ENCODE data around the gene BBS12.
A peak's percentile ranks its signal among the peaks of the same experiment; 100 is the strongest.

BBS12 gene

DNA sequence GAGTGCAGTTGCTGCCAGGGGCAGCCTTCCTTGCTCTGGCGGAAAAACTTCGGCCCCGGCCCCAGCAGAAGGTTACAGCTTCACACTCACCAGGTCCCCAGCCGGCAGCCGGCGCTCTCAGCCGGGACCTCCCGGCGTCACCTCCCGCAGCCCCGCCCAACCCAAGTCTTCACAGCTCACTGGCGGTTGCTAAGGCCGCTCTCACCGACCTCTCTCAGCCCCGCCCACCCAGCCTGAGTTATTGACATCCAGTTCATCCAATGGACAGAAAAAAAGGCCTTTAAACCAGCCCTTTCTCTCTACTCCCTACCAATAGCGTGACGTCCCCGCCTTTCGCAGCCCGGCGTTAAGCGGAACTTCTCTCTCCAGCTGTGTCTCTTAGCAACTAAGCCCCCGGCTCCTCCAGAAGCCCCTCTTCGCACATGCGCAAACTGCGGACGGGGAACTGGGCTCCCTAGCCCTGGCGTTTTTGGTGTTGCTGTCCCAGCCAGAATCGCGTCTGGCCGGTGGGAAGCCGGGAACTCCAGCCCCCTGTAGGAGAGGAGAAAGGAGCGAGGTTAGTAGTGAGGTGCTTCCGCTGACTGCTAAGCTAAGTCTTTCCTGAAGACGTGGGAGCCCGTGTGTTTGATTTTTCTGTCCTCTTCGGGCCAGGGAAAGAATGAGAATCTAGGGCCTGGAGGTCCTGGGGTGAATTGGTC is at the start of gene BBS12:
BBS12 (plus strand) TSS at position 376 of the 698 bp plus-strand sequence. CDS start 9,189 bp downstream, outside the sequence.
- Mint-ChIP-seq H3K9me3 (no peaks in the 10 kb centered on the region), H3K4me1 (ENCODE audit: low read depth) (peaks cover 22% of the 10 kb centered on the region), H3K27ac (peak within 1 kb of the TSS; percentile 96), H3K27me3 (no peaks in the 10 kb centered on the region), H3K36me3 (ENCODE audit: low read depth) (peaks cover 10% of the 10 kb centered on the region), H3K4me3 (peak within 1 kb of the TSS; percentile 96)
- intact Hi-C loops (cut with micrococcal nuclease): loop anchor here (1.0 kb wide), 1 partner anchor 191 kb away; a partner anchor contains a TSS

- intact Hi-C loops (cut with micrococcal nuclease): no loop called here
- Mint-ChIP-seq H3K4me1 (ENCODE audit: low read depth) (no peaks in the 10 kb centered on the region), H3K27ac (no peak overlapping the region), H3K27me3 (no peaks in the 10 kb centered on the region), H3K4me3 (no peak overlapping the region), H3K9me3 (peaks cover 25% of the 10 kb centered on the region), H3K36me3 (ENCODE audit: low read depth) (no peaks in the 10 kb centered on the region)
Measured at GRCh38 chr4:122686691-122687090, 45.8 kb upstream of the BBS12 start.

DNA sequence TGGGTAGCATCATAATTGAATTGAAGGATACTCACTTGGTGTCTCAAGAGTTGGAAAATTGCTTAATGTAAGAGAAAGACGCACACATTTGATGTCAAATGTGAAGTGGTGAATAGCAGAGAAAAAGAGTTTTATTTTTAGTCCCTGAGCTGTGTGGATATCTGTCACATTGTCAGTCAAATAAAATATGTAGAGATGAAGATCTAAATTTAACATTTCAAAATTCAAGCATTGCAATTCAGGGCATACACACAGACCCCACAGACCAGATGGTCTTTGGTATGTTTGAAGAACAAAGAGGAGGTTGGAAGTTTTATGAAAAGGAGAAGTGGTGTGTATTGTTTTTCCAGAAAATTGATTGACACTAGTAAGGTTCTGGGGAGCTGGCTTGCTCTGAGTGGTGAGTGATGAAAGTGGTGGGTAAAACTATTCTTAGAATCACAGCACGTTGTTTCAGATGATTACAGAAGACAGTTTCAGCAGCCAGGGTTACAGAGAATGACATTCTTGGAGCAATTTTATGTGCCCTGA is 44.9 kb upstream of the BBS12 start:
- Mint-ChIP-seq H3K27ac (no peak overlapping the region), H3K9me3 (peaks cover 16% of the 10 kb centered on the region), H3K36me3 (ENCODE audit: low read depth) (no peaks in the 10 kb centered on the region), H3K27me3 (no peaks in the 10 kb centered on the region), H3K4me3 (no peak overlapping the region), H3K4me1 (ENCODE audit: low read depth) (no peaks in the 10 kb centered on the region)
- intact Hi-C loops (cut with micrococcal nuclease): no loop called here

DNA sequence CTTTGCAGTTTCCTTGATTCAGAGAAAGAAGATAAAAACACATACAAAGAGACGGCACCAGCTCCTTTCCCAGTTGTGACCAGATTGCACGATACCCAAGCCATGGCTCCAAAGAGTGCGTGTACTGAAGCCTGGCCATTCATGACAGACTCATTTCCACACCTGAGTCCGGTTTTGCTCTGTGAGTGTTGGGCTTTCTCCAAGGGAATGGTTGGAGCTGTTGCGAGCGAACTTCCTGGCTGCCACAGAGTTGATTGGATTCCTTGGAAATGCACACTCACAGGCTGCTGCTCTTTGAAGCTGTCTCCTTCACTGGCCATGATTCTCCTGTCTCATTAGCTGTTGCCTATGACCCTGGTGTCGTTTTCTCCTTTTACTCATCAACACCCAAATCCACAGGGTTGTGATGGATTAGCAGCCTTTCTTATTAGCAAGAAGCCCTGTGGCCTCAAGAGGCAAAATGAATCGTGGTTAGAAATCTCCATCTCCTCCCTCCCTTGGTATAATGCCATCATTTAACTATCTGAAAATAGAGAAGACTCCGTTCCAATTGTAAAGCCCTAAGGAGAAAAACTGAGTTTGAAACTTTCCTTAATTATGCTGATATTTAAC is 43.9 kb upstream of the BBS12 start:
- no peak overlapping the region for H3K27ac Mint-ChIP-seq
- no peaks in the 10 kb centered on the region for H3K4me1 Mint-ChIP-seq (ENCODE audit: low read depth)
- no peak overlapping the region for H3K4me3 Mint-ChIP-seq
- peaks cover 5% of the 10 kb centered on the region for H3K9me3 Mint-ChIP-seq
- no peaks in the 10 kb centered on the region for H3K36me3 Mint-ChIP-seq (ENCODE audit: low read depth)
- no peaks in the 10 kb centered on the region for H3K27me3 Mint-ChIP-seq
- intact Hi-C loops (cut with micrococcal nuclease): no loop called here

DNA sequence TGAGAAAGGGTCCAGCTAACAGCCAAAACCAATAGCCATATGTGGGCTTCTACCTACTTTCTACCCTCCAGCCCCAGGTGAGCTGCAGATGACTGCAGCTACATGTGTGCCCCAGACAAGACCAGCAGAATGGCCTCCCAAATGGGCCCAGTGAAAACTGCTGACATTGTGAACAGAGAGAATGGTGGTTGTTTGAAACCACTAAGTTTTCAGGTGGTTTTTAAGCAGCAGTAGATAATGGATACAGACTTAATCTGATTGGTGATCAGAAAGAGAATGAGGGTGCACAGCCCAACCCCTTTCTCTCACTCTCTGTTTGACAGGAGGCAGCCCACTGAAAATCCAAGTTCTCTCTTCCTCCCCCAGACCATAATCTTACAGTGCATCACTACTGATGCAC is 42.5 kb upstream of the BBS12 start:
- no peaks in the 10 kb centered on the region for H3K36me3 Mint-ChIP-seq (ENCODE audit: low read depth)
- no peak overlapping the region for H3K27ac Mint-ChIP-seq
- H3K27me3 Mint-ChIP-seq: no peaks in the 10 kb centered on the region
- no peaks in the 10 kb centered on the region for H3K4me1 Mint-ChIP-seq (ENCODE audit: low read depth)
- intact Hi-C loops (cut with micrococcal nuclease): no loop called here
- H3K4me3 Mint-ChIP-seq: no peak overlapping the region
- no peaks in the 10 kb centered on the region for H3K9me3 Mint-ChIP-seq

GRCh38 chr4:122691988-122692387 is 40.5 kb upstream of the BBS12 start:
- intact Hi-C loops (cut with micrococcal nuclease): no loop called here
- no peak overlapping the region for H3K27ac Mint-ChIP-seq
- H3K27me3 Mint-ChIP-seq: peaks cover 2% of the 10 kb centered on the region
- no peaks in the 10 kb centered on the region for H3K36me3 Mint-ChIP-seq (ENCODE audit: low read depth)
- H3K4me1 Mint-ChIP-seq (ENCODE audit: low read depth): no peaks in the 10 kb centered on the region
- no peak overlapping the region for H3K4me3 Mint-ChIP-seq
- H3K9me3 Mint-ChIP-seq: no peaks in the 10 kb centered on the region

DNA sequence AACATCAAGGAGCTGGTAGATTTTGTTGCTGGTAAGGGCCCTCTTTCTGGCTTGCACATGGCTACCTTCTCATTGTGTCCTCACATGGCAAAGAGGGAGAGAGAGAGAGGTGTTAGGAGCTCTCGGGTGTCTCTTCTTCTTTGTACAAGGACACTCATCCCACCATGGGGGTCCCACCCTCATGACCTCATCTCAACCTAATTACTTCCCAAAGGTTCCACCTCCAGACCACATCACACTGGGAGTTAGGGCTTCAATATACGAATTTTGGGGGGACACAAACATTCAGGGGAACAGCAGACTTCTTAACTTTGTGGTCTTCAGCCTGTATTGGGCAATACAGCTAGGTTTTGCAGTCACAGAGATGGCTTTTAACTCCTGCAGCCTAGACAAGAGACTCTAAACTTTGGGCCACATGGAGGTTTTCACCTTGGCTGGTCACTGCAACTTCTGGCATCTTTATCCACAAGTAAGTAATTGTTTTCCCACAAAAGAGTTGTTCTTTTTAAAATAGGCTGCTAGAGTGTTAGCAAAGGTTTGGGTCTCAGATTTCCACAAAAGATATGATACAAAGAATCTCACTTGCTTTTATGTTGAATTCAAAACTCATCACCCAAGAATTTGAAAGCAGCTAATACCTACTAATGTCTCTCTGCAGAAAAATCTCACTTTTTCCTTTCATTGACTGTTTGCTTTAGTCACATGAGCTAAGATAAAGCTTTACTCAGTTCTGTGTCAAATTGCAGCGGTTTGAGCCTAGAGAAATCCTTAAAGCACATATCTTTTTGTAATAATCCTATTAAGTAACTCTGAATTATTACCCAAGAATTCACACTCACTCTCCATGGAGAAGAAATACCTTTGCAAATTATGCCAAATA is 39.6 kb upstream of the BBS12 start:
- Mint-ChIP-seq H3K4me1 (ENCODE audit: low read depth) (no peaks in the 10 kb centered on the region), H3K9me3 (no peaks in the 10 kb centered on the region), H3K4me3 (no peak overlapping the region), H3K36me3 (ENCODE audit: low read depth) (no peaks in the 10 kb centered on the region), H3K27ac (no peak overlapping the region), H3K27me3 (peaks cover 2% of the 10 kb centered on the region)
- intact Hi-C loops (cut with micrococcal nuclease): no loop called here

DNA sequence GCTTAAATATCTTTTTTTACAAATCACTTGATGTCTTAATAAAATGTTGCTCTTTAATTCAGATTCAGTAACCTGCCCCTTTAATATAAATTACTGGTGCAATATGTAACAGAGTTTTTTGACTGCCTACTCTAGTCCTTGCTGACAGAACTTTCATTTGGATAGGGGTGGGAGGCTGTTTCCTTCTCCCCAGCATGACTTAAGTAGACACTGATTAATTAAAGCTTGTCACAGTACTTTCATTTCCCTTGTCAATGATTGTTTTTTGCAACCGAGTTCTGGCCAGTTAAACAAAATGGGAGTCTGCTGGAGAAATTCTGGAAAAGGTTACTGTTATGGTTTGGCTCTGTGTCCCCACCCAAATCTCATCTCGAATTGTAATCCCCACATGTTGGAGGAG is 37.3 kb upstream of the BBS12 start:
- Mint-ChIP-seq H3K27me3 (peaks cover 2% of the 10 kb centered on the region), H3K36me3 (ENCODE audit: low read depth) (no peaks in the 10 kb centered on the region), H3K4me3 (no peak overlapping the region), H3K9me3 (no peaks in the 10 kb centered on the region), H3K27ac (no peak overlapping the region), H3K4me1 (ENCODE audit: low read depth) (no peaks in the 10 kb centered on the region)
- intact Hi-C loops (cut with micrococcal nuclease): no loop called here

DNA sequence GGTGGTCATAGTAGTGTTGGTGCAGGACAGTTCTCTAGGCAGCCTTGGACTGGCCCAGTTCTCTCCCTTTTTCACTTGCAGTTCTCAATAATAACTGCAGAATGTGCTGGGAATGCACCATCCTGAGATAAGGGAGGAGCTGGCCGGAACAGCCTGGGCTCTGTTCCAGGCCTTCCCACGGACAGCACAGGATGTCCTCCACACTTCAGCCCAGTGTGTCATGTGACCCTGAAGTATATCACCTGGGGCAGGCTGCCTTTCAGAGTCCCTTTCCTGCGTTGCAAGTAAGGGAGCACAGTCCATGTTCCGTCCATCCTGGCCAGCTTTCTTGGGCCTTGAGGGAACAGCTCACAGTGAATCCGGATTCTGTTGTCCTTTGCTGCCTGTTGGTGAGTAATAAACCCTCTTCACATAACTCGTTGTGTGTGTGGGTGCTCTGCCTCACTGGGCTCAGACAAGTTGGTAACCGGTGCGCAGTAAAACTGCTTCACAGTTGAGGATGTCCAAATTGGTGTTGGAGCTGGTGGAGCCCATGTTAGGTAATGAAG is 32.3 kb upstream of the BBS12 start:
- Mint-ChIP-seq H3K36me3 (ENCODE audit: low read depth) (no peaks in the 10 kb centered on the region), H3K4me1 (ENCODE audit: low read depth) (no peaks in the 10 kb centered on the region), H3K4me3 (no peak overlapping the region), H3K9me3 (no peaks in the 10 kb centered on the region), H3K27ac (no peak overlapping the region), H3K27me3 (peaks cover 2% of the 10 kb centered on the region)
- intact Hi-C loops (cut with micrococcal nuclease): no loop called here

DNA sequence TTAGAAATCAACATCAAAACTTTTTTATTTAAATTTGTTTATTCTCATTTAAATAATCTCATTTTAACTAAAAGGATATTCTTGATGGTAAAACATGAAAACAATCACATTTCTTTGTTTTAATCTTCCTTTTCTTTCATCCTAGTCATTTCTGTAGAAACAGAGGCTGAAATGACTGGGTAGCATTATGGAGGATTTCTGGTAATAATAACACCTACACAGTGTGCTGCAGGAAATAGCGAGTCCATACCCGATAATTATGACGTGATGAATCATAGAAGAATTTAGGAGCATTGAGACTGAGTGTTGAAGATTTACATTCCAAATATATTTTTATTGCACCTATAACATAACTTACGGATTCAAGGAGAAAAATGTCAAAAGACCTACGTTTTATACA is 31.4 kb upstream of the BBS12 start:
- Mint-ChIP-seq H3K4me1 (ENCODE audit: low read depth) (peaks cover 4% of the 10 kb centered on the region), H3K4me3 (no peak overlapping the region), H3K36me3 (ENCODE audit: low read depth) (no peaks in the 10 kb centered on the region), H3K9me3 (no peaks in the 10 kb centered on the region), H3K27me3 (peaks cover 2% of the 10 kb centered on the region), H3K27ac (no peak overlapping the region)
- intact Hi-C loops (cut with micrococcal nuclease): no loop called here

DNA sequence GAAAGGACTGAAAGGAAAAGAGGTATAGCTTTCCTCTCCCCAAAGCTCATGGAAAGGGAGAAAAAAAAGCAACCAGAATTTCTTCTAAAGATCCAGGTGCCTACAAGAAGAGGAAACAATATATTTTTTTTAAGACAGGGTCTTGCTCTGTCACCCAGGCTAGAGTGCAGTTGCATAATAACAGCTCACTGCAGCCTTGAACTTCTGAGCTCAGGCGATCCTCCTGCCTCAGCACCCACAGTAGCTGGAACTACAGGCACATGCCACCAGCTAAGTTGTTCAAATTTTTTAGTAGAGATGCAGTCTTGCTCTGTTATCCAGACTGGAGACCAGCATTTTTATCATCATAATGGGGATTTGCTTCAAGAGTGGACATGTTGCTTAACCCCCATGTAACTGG is 30.5 kb upstream of the BBS12 start:
- peaks cover 7% of the 10 kb centered on the region for H3K4me1 Mint-ChIP-seq (ENCODE audit: low read depth)
- no peaks in the 10 kb centered on the region for H3K9me3 Mint-ChIP-seq
- no peaks in the 10 kb centered on the region for H3K36me3 Mint-ChIP-seq (ENCODE audit: low read depth)
- no peaks in the 10 kb centered on the region for H3K27me3 Mint-ChIP-seq
- H3K27ac Mint-ChIP-seq: no peak overlapping the region
- intact Hi-C loops (cut with micrococcal nuclease): no loop called here
- H3K4me3 Mint-ChIP-seq: no peak overlapping the region

- Mint-ChIP-seq H3K27ac (no peak overlapping the region), H3K4me1 (ENCODE audit: low read depth) (peaks cover 7% of the 10 kb centered on the region), H3K9me3 (no peaks in the 10 kb centered on the region), H3K36me3 (ENCODE audit: low read depth) (no peaks in the 10 kb centered on the region), H3K27me3 (no peaks in the 10 kb centered on the region), H3K4me3 (no peak overlapping the region)
- intact Hi-C loops (cut with micrococcal nuclease): no loop called here
Measured at GRCh38 chr4:122702939-122703338, 29.6 kb upstream of the BBS12 start.

DNA sequence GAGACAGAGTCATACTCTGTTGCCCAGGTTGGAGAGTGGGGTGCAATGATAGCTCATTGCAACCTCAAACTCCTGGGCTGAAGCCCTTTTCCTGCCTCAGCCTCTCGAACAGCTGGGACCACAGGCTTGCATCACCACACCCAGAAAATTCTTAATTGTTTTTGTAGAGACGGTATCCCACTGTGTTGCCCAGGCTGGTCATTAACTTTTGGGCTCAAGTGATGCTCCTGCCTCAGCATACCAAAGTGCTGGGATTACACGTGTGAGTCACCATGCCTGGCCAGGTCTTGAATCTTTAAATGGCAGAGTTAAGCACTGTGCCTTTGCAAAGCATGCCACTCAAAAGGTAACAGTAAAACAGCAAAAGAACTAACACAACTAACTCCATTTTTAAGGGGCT is 28.6 kb upstream of the BBS12 start:
- Mint-ChIP-seq H3K36me3 (ENCODE audit: low read depth) (no peaks in the 10 kb centered on the region), H3K9me3 (no peaks in the 10 kb centered on the region), H3K27ac (no peak overlapping the region), H3K27me3 (no peaks in the 10 kb centered on the region), H3K4me3 (no peak overlapping the region), H3K4me1 (ENCODE audit: low read depth) (peaks cover 7% of the 10 kb centered on the region)
- intact Hi-C loops (cut with micrococcal nuclease): no loop called here

- Mint-ChIP-seq H3K4me3 (no peak overlapping the region), H3K9me3 (no peaks in the 10 kb centered on the region), H3K27ac (no peak overlapping the region), H3K4me1 (ENCODE audit: low read depth) (peaks cover 7% of the 10 kb centered on the region), H3K36me3 (ENCODE audit: low read depth) (no peaks in the 10 kb centered on the region), H3K27me3 (peaks cover 3% of the 10 kb centered on the region)
- intact Hi-C loops (cut with micrococcal nuclease): no loop called here
Measured at GRCh38 chr4:122705009-122705408, 27.5 kb upstream of the BBS12 start.
